Tibial artery (tissue), 4 donors: ENCODE data around the gene C1QTNF12.

ENCODE experiments used
- DNase-seq, 2 donors: peaks; one replicate each; pipeline ENCODE4 v3.0.0-alpha.2; 2019
- H3K27ac ChIP-seq, 2 donors: fragments of 200-600 bp; sonication (generic) in 1 of 2; 1 replicate in 1 of 2; 2 replicates in 1 of 2; pipeline ENCODE4 v1.5.1; 2018 to 2019; ENCODE audit warnings: mild to moderate bottlenecking in 1 of 2
- H3K27me3 ChIP-seq, 2 donors: fragments of 200-600 bp; sonication (generic) in 1 of 2; one replicate each; pipeline versions ENCODE4 v1.5.1 to v1.6.0; 2016 to 2019
- H3K36me3 ChIP-seq, 3 donors: fragments of 200-600 bp; sonication (generic) in 2 of 3; one replicate each; pipeline ENCODE4 v1.5.1; 2016 to 2019; ENCODE audit warnings: mild to moderate bottlenecking in 2 of 3
- H3K4me1 ChIP-seq, 4 donors: fragments of 200-600 bp; sonication (generic) in 2 of 4; 1 replicate in 3 of 4; 2 replicates in 1 of 4; pipeline ENCODE4 v1.5.1; 2016 to 2019
- H3K4me3 ChIP-seq, 2 donors: fragments of 200-600 bp; sonication (generic) in 1 of 2; 1 replicate in 1 of 2; 2 replicates in 1 of 2; pipeline ENCODE4 v1.5.1; 2018 to 2019; ENCODE audit warnings: mild to moderate bottlenecking in 2 of 2
- H3K9me3 ChIP-seq, 3 donors: fragments of 200-600 bp; sonication (generic) in 1 of 3; one replicate each; pipeline ENCODE4 v1.5.1; 2016 to 2019
- intact Hi-C: fragments of 100-400 bp; cut with DNase I; formaldehyde crosslinking; loops from one replicate; pipeline ENCODE4 v1.15.0; 2023; ENCODE audit warnings: low total_unique reads
- TF ChIP-seq, protein P1 (sequence below), 2 experiments: fragments of 200-600 bp in 1 of 2; fragments of 450-650 bp in 1 of 2; IDR thresholded peaks; one replicate each; pipeline ENCODE4 v1.5.1; 2017 to 2019; ENCODE audit warnings: antibody characterized with exemption in 2 of 2, mild to moderate bottlenecking in 1 of 2, moderate library complexity in 1 of 2

The C1QTNF12 gene

DNA sequence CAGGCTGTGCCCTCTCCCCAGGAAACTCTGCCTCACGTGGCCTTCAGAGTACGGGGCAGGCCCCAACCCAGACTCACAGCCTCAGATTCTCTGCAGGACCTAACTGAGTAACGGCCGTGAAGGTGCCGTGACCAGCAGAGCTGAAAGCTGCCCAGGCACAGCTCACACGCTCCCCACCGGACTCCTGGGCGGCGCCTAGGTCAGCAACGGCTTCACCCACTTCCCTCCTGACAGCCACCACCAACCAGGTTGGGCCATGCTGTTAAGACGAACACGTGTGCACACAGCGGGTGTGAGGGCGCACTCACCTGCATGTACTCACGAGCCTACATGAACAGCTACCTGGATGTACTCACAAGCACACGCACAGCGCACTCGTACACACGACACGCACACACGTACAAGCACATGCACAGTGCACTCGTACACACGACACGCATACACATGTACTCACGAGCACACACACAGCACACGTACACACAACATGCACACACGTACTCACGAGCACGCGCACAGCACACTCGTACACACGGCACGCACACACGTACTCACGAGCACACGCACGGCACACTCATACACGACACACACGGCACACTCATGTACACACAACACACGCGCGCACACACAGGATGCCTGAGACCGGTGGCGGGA lies 23.8 kb downstream of the C1QTNF12 start:
- Histone ChIP-seq H3K4me3 (no peak overlapping the region), H3K4me1 (peaks cover 0 to 4% (median 0%) of the 10 kb centered on the region in 4 donors), H3K27me3 (no peaks in the 10 kb centered on the region), H3K27ac (no peak overlapping the region), H3K36me3 (peaks cover 51 to 100% (median 97%) of the 10 kb centered on the region in 3 donors), H3K9me3 (no peaks in the 10 kb centered on the region)
- no peak for DNase-seq
- TF ChIP-seq, protein P1, sequence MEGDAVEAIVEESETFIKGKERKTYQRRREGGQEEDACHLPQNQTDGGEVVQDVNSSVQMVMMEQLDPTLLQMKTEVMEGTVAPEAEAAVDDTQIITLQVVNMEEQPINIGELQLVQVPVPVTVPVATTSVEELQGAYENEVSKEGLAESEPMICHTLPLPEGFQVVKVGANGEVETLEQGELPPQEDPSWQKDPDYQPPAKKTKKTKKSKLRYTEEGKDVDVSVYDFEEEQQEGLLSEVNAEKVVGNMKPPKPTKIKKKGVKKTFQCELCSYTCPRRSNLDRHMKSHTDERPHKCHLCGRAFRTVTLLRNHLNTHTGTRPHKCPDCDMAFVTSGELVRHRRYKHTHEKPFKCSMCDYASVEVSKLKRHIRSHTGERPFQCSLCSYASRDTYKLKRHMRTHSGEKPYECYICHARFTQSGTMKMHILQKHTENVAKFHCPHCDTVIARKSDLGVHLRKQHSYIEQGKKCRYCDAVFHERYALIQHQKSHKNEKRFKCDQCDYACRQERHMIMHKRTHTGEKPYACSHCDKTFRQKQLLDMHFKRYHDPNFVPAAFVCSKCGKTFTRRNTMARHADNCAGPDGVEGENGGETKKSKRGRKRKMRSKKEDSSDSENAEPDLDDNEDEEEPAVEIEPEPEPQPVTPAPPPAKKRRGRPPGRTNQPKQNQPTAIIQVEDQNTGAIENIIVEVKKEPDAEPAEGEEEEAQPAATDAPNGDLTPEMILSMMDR (IDR thresholded peaks at IDR 0.05) = no peak
- intact Hi-C loops = no loop called here

DNA sequence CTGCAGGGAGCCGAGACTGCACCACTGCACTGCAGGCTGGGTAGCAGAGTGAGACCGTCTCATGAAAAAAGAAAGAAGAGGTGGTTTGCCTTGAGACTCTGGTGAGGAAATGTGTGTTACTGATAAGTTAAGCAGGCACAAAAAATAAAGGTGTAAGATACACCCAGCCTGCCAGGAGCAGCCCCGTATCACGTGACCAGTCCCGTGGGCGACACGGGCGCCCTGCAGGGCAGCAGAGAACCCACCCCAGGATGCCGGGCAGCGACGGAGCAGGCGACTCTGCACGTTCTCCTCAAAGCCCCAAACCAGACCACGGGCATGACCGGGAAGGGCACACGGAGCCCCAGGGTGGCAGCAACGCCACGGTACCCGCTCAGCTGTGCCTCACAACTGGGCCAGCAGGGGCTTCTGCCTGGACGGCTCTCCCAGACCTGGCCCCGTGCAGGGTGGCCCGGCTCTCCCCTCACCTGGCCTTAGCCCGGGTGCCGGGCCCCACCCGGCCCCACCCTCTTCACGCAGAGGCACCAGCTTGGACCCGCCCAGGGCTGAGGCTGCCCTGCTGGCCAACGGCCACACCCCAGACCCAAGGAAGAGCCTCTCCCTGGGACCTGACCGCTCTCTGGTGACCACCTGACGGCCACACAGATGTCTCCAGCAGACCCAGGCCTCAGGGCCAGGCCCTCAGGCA lies 24.5 kb downstream of the C1QTNF12 start:
- intact Hi-C loops = no loop called here
- no peaks in the 10 kb centered on the region for H3K27me3 ChIP-seq
- H3K36me3 ChIP-seq = peaks cover 50 to 100% (median 97%) of the 10 kb centered on the region in 3 donors
- no peak overlapping the region for H3K27ac ChIP-seq
- no peaks in the 10 kb centered on the region for H3K9me3 ChIP-seq
- no peak for DNase-seq
- TF ChIP-seq, protein P1 (IDR thresholded peaks at IDR 0.05) = no peak
- peaks cover 0 to 4% (median 0%) of the 10 kb centered on the region in 4 donors for H3K4me1 ChIP-seq
- no peak overlapping the region for H3K4me3 ChIP-seq

DNA sequence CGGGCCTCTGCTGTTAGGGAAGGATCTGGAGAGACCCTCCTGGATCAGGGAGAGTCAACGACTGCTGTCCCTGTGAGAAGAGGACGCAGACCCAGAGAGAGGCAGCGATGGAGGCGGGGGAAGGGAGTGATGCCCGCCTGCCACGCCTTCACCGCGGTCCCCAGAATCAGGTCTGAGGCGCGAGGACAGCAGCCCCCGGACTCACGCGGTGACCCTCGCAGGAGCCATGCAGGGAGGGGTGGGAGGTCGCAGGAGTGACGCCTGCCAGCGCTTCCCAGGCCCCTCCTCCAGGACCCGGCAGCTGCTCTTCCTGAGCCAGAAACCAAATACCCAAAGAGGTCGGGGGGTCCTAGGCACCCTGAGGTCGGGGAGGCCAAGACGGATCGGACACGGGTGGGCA lies 26.3 kb downstream of the C1QTNF12 start:
- H3K9me3 ChIP-seq = no peaks in the 10 kb centered on the region
- H3K4me1 ChIP-seq = peaks cover 0 to under 1% (median 0%) of the 10 kb centered on the region in 4 donors
- no peaks in the 10 kb centered on the region for H3K27me3 ChIP-seq
- TF ChIP-seq, protein P1 (IDR thresholded peaks at IDR 0.05) = no peak
- no peak overlapping the region for H3K27ac ChIP-seq
- peaks cover 49 to 99% (median 89%) of the 10 kb centered on the region in 3 donors for H3K36me3 ChIP-seq
- intact Hi-C loops = no loop called here
- H3K4me3 ChIP-seq = no peak overlapping the region
- DNase-seq = no peak

DNA sequence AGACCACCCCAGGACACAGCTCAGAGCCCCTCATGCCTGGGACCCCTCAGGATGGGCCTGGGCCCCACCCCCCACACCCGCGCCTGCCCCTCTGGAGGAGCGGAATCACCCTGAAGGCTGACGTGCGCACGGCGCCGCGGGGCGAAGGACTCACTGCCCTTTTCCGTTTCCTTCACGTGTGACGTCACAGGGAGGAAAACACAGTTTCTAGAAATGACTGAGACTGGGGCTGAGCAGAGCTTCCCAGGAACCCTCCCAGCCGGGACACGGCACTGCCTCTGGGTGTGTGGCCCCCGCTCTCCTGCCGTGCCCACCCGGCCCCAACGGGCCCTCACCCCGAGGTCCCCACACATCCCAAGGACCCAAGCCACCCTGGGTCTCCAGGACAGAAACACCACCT lies 27.2 kb downstream of the C1QTNF12 start:
- H3K27ac ChIP-seq = no peak overlapping the region
- H3K9me3 ChIP-seq = no peaks in the 10 kb centered on the region
- TF ChIP-seq, protein P1 (IDR thresholded peaks at IDR 0.05) = no peak
- no peak overlapping the region for H3K4me3 ChIP-seq
- intact Hi-C loops = no loop called here
- DNase-seq = no peak
- H3K27me3 ChIP-seq = no peaks in the 10 kb centered on the region
- H3K36me3 ChIP-seq = peaks cover 49 to 91% (median 82%) of the 10 kb centered on the region in 3 donors
- no peaks in the 10 kb centered on the region for H3K4me1 ChIP-seq

DNA sequence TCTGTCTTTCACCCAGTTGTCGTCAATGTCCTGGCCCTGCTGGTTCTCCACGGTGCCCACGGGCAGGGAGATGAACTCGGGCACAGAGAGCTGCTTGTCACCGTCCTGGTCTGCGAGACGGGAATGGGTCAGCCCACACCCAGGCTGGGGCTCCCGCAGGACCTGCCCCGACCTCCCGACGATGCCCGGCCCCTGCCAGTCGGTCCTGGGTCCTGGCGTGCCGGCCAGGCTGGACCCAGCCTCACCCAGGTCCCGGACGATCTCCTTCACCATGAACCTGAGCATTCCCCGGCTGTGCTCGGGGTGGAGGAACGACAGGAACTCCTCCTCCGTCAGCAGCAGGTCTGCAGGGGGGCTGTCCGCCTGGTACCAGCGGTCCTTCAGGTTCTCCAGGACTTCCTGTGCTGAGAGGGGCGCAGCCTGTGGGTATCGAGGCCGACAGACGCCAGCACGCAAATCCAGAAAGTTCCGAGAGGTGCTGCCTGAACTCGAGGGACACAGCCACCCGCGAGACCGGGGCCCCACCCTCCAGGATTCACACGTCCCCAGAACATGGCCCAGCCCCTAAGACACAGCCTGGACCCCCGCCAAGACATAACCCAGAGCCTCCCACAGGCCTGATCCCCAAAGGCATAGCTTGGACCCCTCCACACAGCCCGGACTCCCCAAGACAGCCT lies 27.9 kb downstream of the C1QTNF12 start:
- Histone ChIP-seq H3K36me3 (peaks cover 43 to 84% (median 75%) of the 10 kb centered on the region in 3 donors), H3K4me1 (no peaks in the 10 kb centered on the region), H3K27me3 (no peaks in the 10 kb centered on the region), H3K27ac (no peak overlapping the region), H3K4me3 (no peak overlapping the region), H3K9me3 (no peaks in the 10 kb centered on the region)
- intact Hi-C loops = no loop called here
- DNase-seq = no peak
- TF ChIP-seq, protein P1 (IDR thresholded peaks at IDR 0.05) = no peak
